PFSK-1 (cell line): Measurements from ENCODE around the gene PTPRM.

ENCODE experiments used
- FOXP2 ChIP-seq: optimal IDR thresholded peaks from 2 replicates; pipeline ENCODE3; 2011; ENCODE audit warnings: borderline replicate concordance, control low read depth, inconsistent platforms; ENCODE audit not compliant: insufficient read depth; ENCODE audit errors: extremely low read length, extremely low read depth
- POLR2AphosphoS5 ChIP-seq: IDR thresholded peaks from 2 replicates; pipeline ENCODE4 v1.6.1; 2012; ENCODE audit warnings: low read depth, mild to moderate bottlenecking, control low read depth, low read length, moderate library complexity
- REST ChIP-seq, 2 experiments: IDR thresholded peaks; 2 replicates each; pipeline versions ENCODE4 v1.6.1 to v1.8.0; 2011 to 2012; ENCODE audit warnings: low read depth in 2 of 2, low read length in 2 of 2, control low read depth in 1 of 2, inconsistent platforms in 1 of 2, mild to moderate bottlenecking in 1 of 2, moderate library complexity in 1 of 2; ENCODE audit not compliant: insufficient read depth in 1 of 2
- SIN3A ChIP-seq: IDR thresholded peaks from 2 replicates; pipeline ENCODE4 v1.6.1; 2012; ENCODE audit warnings: mild to moderate bottlenecking, low read length, moderate library complexity, borderline replicate concordance; ENCODE audit not compliant: insufficient read depth
- TAF1 ChIP-seq: IDR thresholded peaks from 2 replicates; pipeline ENCODE4 v1.6.1; 2012; ENCODE audit warnings: low read length, control low read depth, borderline replicate concordance; ENCODE audit not compliant: insufficient read depth

PTPRM gene

DNA sequence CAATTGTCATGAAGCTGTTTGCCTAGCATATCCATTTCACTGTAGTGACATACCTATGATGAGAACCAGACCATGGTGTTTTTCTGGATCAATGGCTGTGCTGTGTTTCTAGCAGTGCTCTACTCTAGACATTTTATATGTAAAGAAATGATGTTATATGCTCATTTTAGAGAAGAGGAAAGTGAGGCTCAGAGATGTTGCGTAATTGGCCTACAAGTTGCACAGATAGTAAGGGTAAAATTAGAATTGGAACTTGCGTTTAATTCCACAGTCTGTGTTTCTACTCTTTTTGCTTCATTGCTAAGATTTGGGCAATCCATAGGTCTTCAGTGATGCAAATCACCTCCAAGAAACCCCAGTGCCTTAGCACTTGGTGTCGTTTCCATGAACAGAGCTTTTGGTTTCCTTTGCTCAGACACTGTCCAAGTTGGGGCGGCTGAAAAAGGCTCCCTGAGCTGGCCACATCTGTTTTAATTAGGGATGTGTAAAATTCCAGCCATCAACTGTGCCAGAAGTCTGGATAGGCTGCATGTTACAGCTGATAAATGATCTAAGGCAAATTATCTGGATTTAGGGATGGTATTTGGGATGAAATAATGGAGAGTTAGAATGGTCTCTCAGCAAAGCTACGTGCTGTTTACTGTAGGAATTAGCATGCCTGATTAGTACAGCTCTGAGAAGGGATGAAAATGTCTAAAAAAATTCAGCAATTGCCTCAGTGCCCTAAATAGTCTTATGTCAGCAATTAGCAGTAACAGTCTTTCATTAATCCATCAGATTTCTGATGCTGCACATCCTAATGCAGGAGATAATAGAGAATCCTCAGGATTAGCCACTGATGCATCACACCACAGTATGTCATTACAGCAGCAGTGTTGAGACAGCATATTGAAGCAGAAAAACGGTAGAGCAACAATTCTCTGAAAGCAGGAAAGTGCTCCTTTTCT lies 65.3 kb downstream of the PTPRM start:
- TF ChIP-seq TAF1 (no peak), FOXP2 (no peak), POLR2AphosphoS5 (no peak), REST (IDR thresholded peaks at IDR 0.05; ENCODE audit: insufficient read depth in 1 of 2, low read depth in 2 of 2, low read length in 2 of 2) (no peak), SIN3A (no peak)

DNA sequence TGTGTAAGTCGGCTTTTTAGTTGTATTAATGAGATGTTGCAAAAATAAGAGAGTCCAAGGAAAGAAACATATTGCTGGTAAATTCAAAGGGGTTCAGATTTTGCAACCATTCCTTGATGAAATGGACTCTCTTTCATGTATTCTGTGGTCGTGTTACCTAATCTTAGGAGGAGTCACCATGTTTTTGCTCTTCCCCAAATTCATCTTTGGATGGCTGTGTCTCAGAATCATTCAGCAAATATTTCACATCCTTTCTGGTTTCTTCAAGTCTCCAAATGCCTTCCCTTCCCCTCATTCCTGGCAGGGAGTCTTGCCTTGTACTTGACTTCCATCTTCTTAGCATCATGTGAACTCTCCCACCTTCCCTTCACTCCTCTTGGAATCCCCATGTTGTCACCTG lies 66.1 kb downstream of the PTPRM start:
- TF ChIP-seq SIN3A (no peak), FOXP2 (no peak)

GRCh38 chr18:7635948-7636347 lies 68.8 kb downstream of the PTPRM start:
- no peak for TF ChIP-seq TAF1
- TF ChIP-seq REST (IDR thresholded peaks at IDR 0.05; ENCODE audit: insufficient read depth in 1 of 2, low read depth in 2 of 2, low read length in 2 of 2), result no peak
- TF ChIP-seq POLR2AphosphoS5, result no peak
- TF ChIP-seq SIN3A, result no peak
- no peak for TF ChIP-seq FOXP2

GRCh38 chr18:7637269-7637668 lies 70.2 kb downstream of the PTPRM start:
- no peak for TF ChIP-seq POLR2AphosphoS5
- no peak for TF ChIP-seq FOXP2
- TF ChIP-seq TAF1, result no peak
- no peak for TF ChIP-seq REST (IDR thresholded peaks at IDR 0.05; ENCODE audit: insufficient read depth in 1 of 2, low read depth in 2 of 2, low read length in 2 of 2)
- TF ChIP-seq SIN3A, result no peak

DNA sequence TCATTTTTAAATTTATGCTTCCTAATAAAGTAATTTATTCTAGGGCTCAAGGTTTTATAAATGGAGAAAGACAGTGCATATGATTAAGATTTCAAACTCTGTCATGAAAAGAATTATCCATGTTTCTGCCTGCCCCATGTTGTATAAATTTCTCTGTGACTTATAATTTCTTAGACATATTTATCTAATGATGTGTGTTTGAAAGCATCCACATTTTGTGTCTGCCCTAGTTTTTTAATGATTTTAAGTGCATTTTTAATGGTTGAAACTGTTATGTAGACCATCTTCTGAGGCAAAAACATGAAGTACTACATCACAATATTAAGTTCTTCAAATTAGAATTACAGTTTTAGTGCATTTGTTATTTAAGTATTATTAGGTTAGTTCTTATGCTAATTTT lies 71.2 kb downstream of the PTPRM start:
- no peak for TF ChIP-seq FOXP2
- no peak for TF ChIP-seq SIN3A
- TF ChIP-seq POLR2AphosphoS5, result no peak
- no peak for TF ChIP-seq TAF1
- no peak for TF ChIP-seq REST (IDR thresholded peaks at IDR 0.05; ENCODE audit: insufficient read depth in 1 of 2, low read depth in 2 of 2, low read length in 2 of 2)
